ENCODE results near the gene SLC19A1.
"Not testable (repeated sequence)": the region's sequence is repeated elsewhere in the genome, so short reads cannot be mapped to it uniquely, and the experiment has no call there.

Gene SLC19A1

DNA sequence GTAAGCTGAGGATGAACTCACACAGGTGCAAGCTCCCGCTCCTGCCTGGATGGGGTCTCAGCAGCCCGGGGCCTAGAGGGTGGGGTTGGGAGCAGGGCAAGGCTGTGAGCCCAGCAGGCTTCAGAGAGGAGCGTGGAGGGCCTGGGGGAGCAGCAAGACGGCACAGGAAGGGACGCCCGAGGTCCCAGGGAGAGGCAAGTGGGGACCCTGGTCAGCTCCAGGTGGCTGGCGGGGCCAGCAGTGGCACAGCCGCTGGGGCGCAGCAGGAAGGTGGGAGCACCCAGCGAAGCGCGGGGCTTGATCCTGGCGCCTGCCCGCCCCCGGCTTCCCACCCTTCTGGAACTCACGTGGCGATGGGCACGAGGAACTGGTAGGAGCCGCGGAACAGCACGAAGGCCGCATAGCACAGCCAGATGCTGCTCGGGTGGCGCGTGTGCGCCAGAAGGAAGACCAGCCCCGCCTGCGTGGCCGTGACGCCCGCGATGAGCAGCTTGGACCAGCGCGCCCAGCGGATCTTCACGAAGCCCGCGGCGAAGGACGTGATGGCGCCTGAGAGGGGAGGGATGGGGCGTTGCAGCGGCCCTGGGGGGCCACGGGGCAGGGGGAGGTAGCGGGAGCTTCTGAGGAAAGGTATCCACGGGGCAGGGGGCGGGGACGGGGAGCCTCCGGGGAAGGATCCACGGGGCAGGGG is 11.7 kb downstream of the SLC19A1 start:
- Histone ChIP-seq H3K27ac (ENCODE audit: low read depth, low read length) (no peak overlapping the region), H2AFZ (ENCODE audit: low read length, unreplicated experiment) (no peak overlapping the region), H3K4me1 (ENCODE audit: control insufficient read depth, insufficient read depth, low read length, unreplicated experiment) (no peaks in the 10 kb centered on the region), H3K36me3 (ENCODE audit: insufficient read depth, low read length) (peaks cover 18% of the 10 kb centered on the region; the same call in 1 of the 2 replicates), H3K27me3 (ENCODE audit: insufficient read depth, low read length) (no peaks in the 10 kb centered on the region), H3K79me2 (ENCODE audit: control insufficient read depth, insufficient read depth, low read length, unreplicated experiment) (peaks cover 4% of the 10 kb centered on the region), H3K4me3 (ENCODE audit: low read depth, low read length) (no peak overlapping the region)

GRCh38 chr21:45529785-45530422 is 12.3 kb downstream of the SLC19A1 start:
- Histone ChIP-seq H3K79me2 (ENCODE audit: control insufficient read depth, insufficient read depth, low read length, unreplicated experiment) (peaks cover 4% of the 10 kb centered on the region), H2AFZ (ENCODE audit: low read length, unreplicated experiment) (no peak overlapping the region), H3K27me3 (ENCODE audit: insufficient read depth, low read length) (no peaks in the 10 kb centered on the region), H3K4me1 (ENCODE audit: control insufficient read depth, insufficient read depth, low read length, unreplicated experiment) (no peaks in the 10 kb centered on the region), H3K36me3 (ENCODE audit: insufficient read depth, low read length) (peaks cover 22% of the 10 kb centered on the region; the same call in 1 of the 2 replicates), H3K4me3 (ENCODE audit: low read depth, low read length) (no peak overlapping the region), H3K27ac (ENCODE audit: low read depth, low read length) (no peak overlapping the region)

DNA sequence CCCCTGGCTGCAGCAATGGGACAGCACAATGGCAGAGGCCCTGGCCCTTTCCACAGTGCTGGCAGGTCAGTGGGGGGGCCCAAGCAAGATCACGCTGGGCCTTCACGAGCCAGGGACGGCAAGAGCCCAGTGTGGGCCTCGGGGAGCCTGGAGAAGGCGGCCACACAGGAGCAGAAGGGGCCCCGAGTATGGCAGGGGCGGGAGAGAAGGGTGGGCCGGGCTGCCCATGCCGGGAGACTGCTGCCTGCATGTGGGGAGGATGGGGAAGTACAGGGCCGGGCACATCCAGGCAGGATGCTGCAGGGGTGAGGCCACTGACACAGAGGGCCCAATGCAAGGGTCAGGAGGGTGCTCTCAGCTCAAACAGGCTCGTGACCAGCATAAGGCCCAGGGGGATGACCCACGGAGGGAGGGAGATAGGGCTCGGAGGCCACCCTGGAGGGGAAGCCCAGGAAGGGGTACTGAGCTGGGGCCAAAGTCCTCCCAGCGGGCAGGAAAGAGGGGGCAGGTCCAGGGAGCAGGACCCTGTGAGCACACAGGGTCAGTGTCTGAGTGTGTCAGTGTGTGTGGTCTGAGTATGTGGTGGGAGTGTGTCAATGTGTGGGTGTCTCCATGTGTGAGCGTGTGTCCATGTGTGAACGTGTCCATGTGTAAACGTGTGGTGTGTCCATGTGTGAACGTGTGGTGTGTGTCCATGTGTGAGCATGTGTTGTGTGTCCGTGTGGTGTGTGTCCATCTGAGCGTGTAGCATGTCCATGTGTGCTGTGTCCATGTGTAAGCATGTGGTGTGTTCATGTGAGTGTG is 13.1 kb downstream of the SLC19A1 start:
- Histone ChIP-seq H3K27ac (ENCODE audit: low read depth, low read length) (no peak overlapping the region), H3K36me3 (ENCODE audit: insufficient read depth, low read length) (peaks cover 25% of the 10 kb centered on the region; the same call in 1 of the 2 replicates), H3K27me3 (ENCODE audit: insufficient read depth, low read length) (no peaks in the 10 kb centered on the region), H3K4me1 (ENCODE audit: control insufficient read depth, insufficient read depth, low read length, unreplicated experiment) (no peaks in the 10 kb centered on the region), H3K79me2 (ENCODE audit: control insufficient read depth, insufficient read depth, low read length, unreplicated experiment) (peaks cover 4% of the 10 kb centered on the region), H3K4me3 (ENCODE audit: low read depth, low read length) (no peak overlapping the region), H2AFZ (ENCODE audit: low read length, unreplicated experiment) (no peak overlapping the region)

GRCh38 chr21:45528028-45528705 is 14.1 kb downstream of the SLC19A1 start:
- H3K27me3 ChIP-seq (ENCODE audit: insufficient read depth, low read length): no peaks in the 10 kb centered on the region
- no peaks in the 10 kb centered on the region for H3K79me2 ChIP-seq (ENCODE audit: control insufficient read depth, insufficient read depth, low read length, unreplicated experiment)
- H2AFZ ChIP-seq (ENCODE audit: low read length, unreplicated experiment): no peak overlapping the region
- H3K4me3 ChIP-seq (ENCODE audit: low read depth, low read length): no peak overlapping the region
- no peaks in the 10 kb centered on the region for H3K4me1 ChIP-seq (ENCODE audit: control insufficient read depth, insufficient read depth, low read length, unreplicated experiment)
- peaks cover 30% of the 10 kb centered on the region; the same call in 1 of the 2 replicates for H3K36me3 ChIP-seq (ENCODE audit: insufficient read depth, low read length)
- no peak overlapping the region for H3K27ac ChIP-seq (ENCODE audit: low read depth, low read length)

- H2AFZ ChIP-seq (ENCODE audit: low read length, unreplicated experiment); H3K79me2 ChIP-seq (ENCODE audit: control insufficient read depth, insufficient read depth, low read length, unreplicated experiment); H3K27me3 ChIP-seq (ENCODE audit: insufficient read depth, low read length); H3K27ac ChIP-seq (ENCODE audit: low read depth, low read length); H3K4me3 ChIP-seq (ENCODE audit: low read depth, low read length); H3K4me1 ChIP-seq (ENCODE audit: control insufficient read depth, insufficient read depth, low read length, unreplicated experiment): not testable (repeated sequence)
- peaks cover 36% of the 10 kb centered on the region; the same call in 1 of the 2 replicates for H3K36me3 ChIP-seq (ENCODE audit: insufficient read depth, low read length)
Measured at GRCh38 chr21:45527151-45527999, 14.9 kb downstream of the SLC19A1 start.

- no peak overlapping the region for H3K27ac ChIP-seq (ENCODE audit: low read depth, low read length)
- no peaks in the 10 kb centered on the region for H3K79me2 ChIP-seq (ENCODE audit: control insufficient read depth, insufficient read depth, low read length, unreplicated experiment)
- H3K27me3 ChIP-seq (ENCODE audit: insufficient read depth, low read length): no peaks in the 10 kb centered on the region
- H3K4me3 ChIP-seq (ENCODE audit: low read depth, low read length): no peak overlapping the region
- no peak overlapping the region for H2AFZ ChIP-seq (ENCODE audit: low read length, unreplicated experiment)
- peaks cover 45% of the 10 kb centered on the region for H3K36me3 ChIP-seq (ENCODE audit: insufficient read depth, low read length)
- no peaks in the 10 kb centered on the region for H3K4me1 ChIP-seq (ENCODE audit: control insufficient read depth, insufficient read depth, low read length, unreplicated experiment)
Measured at GRCh38 chr21:45525910-45526306, 16.3 kb downstream of the SLC19A1 start.

GRCh38 chr21:45525153-45525909 is 16.9 kb downstream of the SLC19A1 start:
- Histone ChIP-seq H3K4me1 (ENCODE audit: control insufficient read depth, insufficient read depth, low read length, unreplicated experiment) (no peaks in the 10 kb centered on the region), H2AFZ (ENCODE audit: low read length, unreplicated experiment) (no peak overlapping the region), H3K27me3 (ENCODE audit: insufficient read depth, low read length) (no peaks in the 10 kb centered on the region), H3K4me3 (ENCODE audit: low read depth, low read length) (no peak overlapping the region), H3K27ac (ENCODE audit: low read depth, low read length) (no peak overlapping the region), H3K36me3 (ENCODE audit: insufficient read depth, low read length) (peaks cover 48% of the 10 kb centered on the region), H3K79me2 (ENCODE audit: control insufficient read depth, insufficient read depth, low read length, unreplicated experiment) (no peaks in the 10 kb centered on the region)

- H3K27me3 ChIP-seq (ENCODE audit: insufficient read depth, low read length): no peaks in the 10 kb centered on the region
- no peak overlapping the region for H2AFZ ChIP-seq (ENCODE audit: low read length, unreplicated experiment)
- H3K36me3 ChIP-seq (ENCODE audit: insufficient read depth, low read length): peaks cover 48% of the 10 kb centered on the region
- no peaks in the 10 kb centered on the region for H3K79me2 ChIP-seq (ENCODE audit: control insufficient read depth, insufficient read depth, low read length, unreplicated experiment)
- H3K27ac ChIP-seq (ENCODE audit: low read depth, low read length): no peak overlapping the region
- H3K4me1 ChIP-seq (ENCODE audit: control insufficient read depth, insufficient read depth, low read length, unreplicated experiment): no peaks in the 10 kb centered on the region
- no peak overlapping the region for H3K4me3 ChIP-seq (ENCODE audit: low read depth, low read length)
Measured at GRCh38 chr21:45524756-45525152, 17.5 kb downstream of the SLC19A1 start.

DNA sequence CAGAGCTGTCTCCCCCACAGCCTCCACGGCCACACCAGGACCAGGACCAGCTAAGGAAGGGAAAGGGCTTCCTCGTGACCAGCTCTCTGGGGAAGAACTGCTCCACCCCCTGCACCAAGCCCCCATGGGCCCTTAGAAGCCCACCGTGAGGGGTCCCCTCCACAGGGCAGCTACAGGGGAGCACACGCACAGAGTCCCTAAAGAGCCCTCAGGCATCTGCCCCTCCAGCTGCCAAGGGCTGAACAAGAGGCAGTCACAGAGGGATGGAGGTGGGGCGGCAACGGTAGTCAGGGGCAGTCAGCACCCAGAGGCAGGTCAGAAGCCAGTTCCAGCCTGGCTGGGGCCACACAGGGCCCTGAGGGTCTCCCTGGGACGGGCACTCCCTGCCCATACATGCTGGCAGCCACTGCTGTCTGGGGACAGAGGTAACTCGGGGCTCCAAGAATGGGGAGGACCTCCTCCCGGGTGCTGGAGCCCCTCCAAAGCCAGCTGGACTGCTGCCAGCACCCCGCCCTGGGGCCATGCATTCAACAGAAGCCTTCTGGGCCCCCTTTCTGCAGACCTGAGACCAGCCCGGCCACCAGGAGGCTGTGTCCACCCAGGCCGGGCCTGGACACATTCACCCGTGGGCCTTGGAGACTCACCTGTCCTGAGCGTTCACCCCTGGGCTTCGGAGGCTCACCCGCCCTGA is 18.7 kb downstream of the SLC19A1 start:
- no peaks in the 10 kb centered on the region for H3K4me1 ChIP-seq (ENCODE audit: control insufficient read depth, insufficient read depth, low read length, unreplicated experiment)
- H3K4me3 ChIP-seq (ENCODE audit: low read depth, low read length): no peak overlapping the region
- peaks cover 56% of the 10 kb centered on the region for H3K36me3 ChIP-seq (ENCODE audit: insufficient read depth, low read length)
- no peaks in the 10 kb centered on the region for H3K79me2 ChIP-seq (ENCODE audit: control insufficient read depth, insufficient read depth, low read length, unreplicated experiment)
- H2AFZ ChIP-seq (ENCODE audit: low read length, unreplicated experiment): no peak overlapping the region
- H3K27ac ChIP-seq (ENCODE audit: low read depth, low read length): no peak overlapping the region
- H3K27me3 ChIP-seq (ENCODE audit: insufficient read depth, low read length): no peaks in the 10 kb centered on the region

All from ACC112 (cell line).